Astrocyte of the spinal cord (primary cell): ENCODE results near the gene EXOC4.
A peak's percentile ranks its signal among the peaks of the same experiment; 100 is the strongest.

Experiments used
- DNase-seq: peaks from one replicate; pipeline ENCODE4 v3.0.0; 2011; ENCODE audit warnings: low read depth, low spot score
- H3K4me3 ChIP-seq: 2 replicates; pipeline ENCODE4 v1.5.1; 2011; ENCODE audit warnings: low read depth, mild to moderate bottlenecking, low read length, moderate library complexity
- CTCF ChIP-seq: IDR thresholded peaks from 2 replicates; pipeline ENCODE4 v1.5.1; 2012; ENCODE audit warnings: low read depth, mild to moderate bottlenecking, low read length, inconsistent platforms
- in situ Hi-C: cut with HindIII; loops from 2 replicates; pipeline ENCODE4 v1.10.0; 2017; ENCODE audit warnings: low sequenced_read_pairs

Gene EXOC4

GRCh38 chr7:133753513-133753912 is 500.6 kb downstream of the EXOC4 start:
- DNase-seq, result no peak
- in situ Hi-C loops, result no loop called here
- TF ChIP-seq CTCF, result no peak
- H3K4me3 ChIP-seq, result no peak overlapping the region

- peak; percentile 22 for DNase-seq
- in situ Hi-C loops, result no loop called here
- H3K4me3 ChIP-seq, result no peak overlapping the region
- TF ChIP-seq CTCF, result no peak
These were observed 501.8 kb downstream of the EXOC4 start for GRCh38 chr7:133754708-133755107.

- in situ Hi-C loops, result no loop called here
- no peak overlapping the region for H3K4me3 ChIP-seq
- no peak for DNase-seq
- TF ChIP-seq CTCF, result no peak
These were observed 503.0 kb downstream of the EXOC4 start for GRCh38 chr7:133755901-133756300.

GRCh38 chr7:133761443-133761842 is 508.6 kb downstream of the EXOC4 start:
- H3K4me3 ChIP-seq, result no peak overlapping the region
- TF ChIP-seq CTCF, result no peak
- no peak for DNase-seq
- in situ Hi-C loops, result no loop called here

- no peak overlapping the region for H3K4me3 ChIP-seq
- TF ChIP-seq CTCF, result no peak
- in situ Hi-C loops, result no loop called here
- no peak for DNase-seq
These were observed 510.3 kb downstream of the EXOC4 start for GRCh38 chr7:133763076-133763640.

- no peak for DNase-seq
- H3K4me3 ChIP-seq, result no peak overlapping the region
- in situ Hi-C loops, result no loop called here
- no peak for TF ChIP-seq CTCF
These were observed 516.8 kb downstream of the EXOC4 start for GRCh38 chr7:133769668-133770067.
